BE2C (cell line): ENCODE measurements around the gene CDT1.

Experiments used
- DNase-seq: peaks from one replicate; pipeline ENCODE4 v3.0.0-alpha.2; 2020
- H3K27me3 ChIP-seq: fragments of 250-450 bp; sonication (Bioruptor Pico); 2 replicates; pipeline ENCODE4 v1.5.1; 2020; ENCODE audit warnings: mild to moderate bottlenecking
- H3K36me3 ChIP-seq: fragments of 250-450 bp; sonication (Bioruptor Pico); 2 replicates; pipeline ENCODE4 v1.5.1; 2020; ENCODE audit warnings: mild to moderate bottlenecking
- H3K4me1 ChIP-seq: fragments of 250-450 bp; sonication (Bioruptor Pico); 2 replicates; pipeline ENCODE4 v1.5.1; 2020
- H3K4me3 ChIP-seq: 2 replicates; pipeline ENCODE4 v1.5.1; 2011; ENCODE audit warnings: low read depth, low read length
- H3K9me3 ChIP-seq: fragments of 250-450 bp; sonication (Bioruptor Pico); 2 replicates; pipeline ENCODE4 v1.5.1; 2020
- CTCF ChIP-seq: IDR thresholded peaks from 2 replicates; pipeline ENCODE4 v1.5.1; 2012; ENCODE audit warnings: mild to moderate bottlenecking, low read depth, low read length

CDT1 gene

GRCh38 chr16:88807626-88808453 lies 4.3 kb downstream of the CDT1 start:
- peaks cover 9% of the 10 kb centered on the region for H3K4me1 ChIP-seq
- peaks cover 67% of the 10 kb centered on the region for H3K36me3 ChIP-seq
- peaks cover 5% of the 10 kb centered on the region; the same call in 1 of the 2 replicates for H3K9me3 ChIP-seq
- no peaks in the 10 kb centered on the region for H3K27me3 ChIP-seq
- no peak overlapping the region for H3K4me3 ChIP-seq
- no peak for TF ChIP-seq CTCF
- no peak for DNase-seq

GRCh38 chr16:88809068-88809675 lies 5.6 kb downstream of the CDT1 start:
- Histone ChIP-seq H3K4me1 (peaks cover 9% of the 10 kb centered on the region), H3K9me3 (peaks cover 5% of the 10 kb centered on the region; the same call in 1 of the 2 replicates), H3K4me3 (no peak overlapping the region), H3K27me3 (peaks cover 4% of the 10 kb centered on the region; the same call in 1 of the 2 replicates), H3K36me3 (peaks cover 67% of the 10 kb centered on the region)
- TF ChIP-seq CTCF: no peak
- peak; percentile 61 for DNase-seq

GRCh38 chr16:88809676-88810165 lies 6.1 kb downstream of the CDT1 start:
- no peak for DNase-seq
- no peak overlapping the region for H3K4me3 ChIP-seq
- peaks cover 9% of the 10 kb centered on the region for H3K4me1 ChIP-seq
- no peak for TF ChIP-seq CTCF
- peaks cover 5% of the 10 kb centered on the region; the same call in 1 of the 2 replicates for H3K9me3 ChIP-seq
- H3K27me3 ChIP-seq: peaks cover 5% of the 10 kb centered on the region; the same call in 1 of the 2 replicates
- peaks cover 62% of the 10 kb centered on the region for H3K36me3 ChIP-seq

GRCh38 chr16:88810166-88810911 lies 6.8 kb downstream of the CDT1 start:
- Histone ChIP-seq H3K4me3 (peak overlapping the region; percentile 55), H3K9me3 (peaks cover 5% of the 10 kb centered on the region; the same call in 1 of the 2 replicates), H3K4me1 (peaks cover 9% of the 10 kb centered on the region), H3K36me3 (peaks cover 56% of the 10 kb centered on the region), H3K27me3 (peaks cover 11% of the 10 kb centered on the region)
- no peak for TF ChIP-seq CTCF
- DNase-seq: no peak

GRCh38 chr16:88810912-88811768 lies 7.6 kb downstream of the CDT1 start:
- Histone ChIP-seq H3K4me3 (peak overlapping the region; percentile 55), H3K4me1 (peaks cover 9% of the 10 kb centered on the region), H3K36me3 (peaks cover 48% of the 10 kb centered on the region), H3K27me3 (peaks cover 12% of the 10 kb centered on the region), H3K9me3 (peaks cover 5% of the 10 kb centered on the region; the same call in 1 of the 2 replicates)
- peak; percentile 64 for DNase-seq
- TF ChIP-seq CTCF: no peak
